ENCODE data around the gene LRMDA.
A peak's percentile ranks its signal among the peaks of the same experiment; 100 is the strongest.

LRMDA gene

GRCh38 chr10:75402486-75403143, 28.8 kb upstream of the LRMDA start:
- DNase-seq (ENCODE audit: low read depth), result no peak

GRCh38 chr10:75403144-75403938, 28.1 kb upstream of the LRMDA start:
- peak; percentile 38 for DNase-seq (ENCODE audit: low read depth)

GRCh38 chr10:75403939-75404814, 27.2 kb upstream of the LRMDA start:
- no peak for DNase-seq (ENCODE audit: low read depth)

GRCh38 chr10:75404815-75405597, 26.4 kb upstream of the LRMDA start:
- DNase-seq (ENCODE audit: low read depth), result no peak

GRCh38 chr10:75405598-75406461, 25.6 kb upstream of the LRMDA start:
- no peak for DNase-seq (ENCODE audit: low read depth)

- DNase-seq (ENCODE audit: low read depth), result no peak
These were observed 24.8 kb upstream of the LRMDA start for GRCh38 chr10:75406462-75407223.

GRCh38 chr10:75407224-75407712, 24.2 kb upstream of the LRMDA start:
- DNase-seq (ENCODE audit: low read depth), result no peak

GRCh38 chr10:75407713-75408508, 23.5 kb upstream of the LRMDA start:
- no peak for DNase-seq (ENCODE audit: low read depth)

- DNase-seq (ENCODE audit: low read depth), result no peak
These were observed 22.9 kb upstream of the LRMDA start for GRCh38 chr10:75408509-75408875.

GRCh38 chr10:75408911-75409885, 22.2 kb upstream of the LRMDA start:
- DNase-seq (ENCODE audit: low read depth), result peak; percentile 63

- no peak for DNase-seq (ENCODE audit: low read depth)
These were observed 21.1 kb upstream of the LRMDA start for GRCh38 chr10:75410132-75411005.

- no peak for DNase-seq (ENCODE audit: low read depth)
These were observed 16.9 kb upstream of the LRMDA start for GRCh38 chr10:75414527-75414926.

- DNase-seq (ENCODE audit: low read depth), result no peak
These were observed 13.9 kb upstream of the LRMDA start for GRCh38 chr10:75417522-75417927.

GRCh38 chr10:75418293-75418692, 13.1 kb upstream of the LRMDA start:
- no peak for DNase-seq (ENCODE audit: low read depth)

- no peak for DNase-seq (ENCODE audit: low read depth)
These were observed 12.7 kb upstream of the LRMDA start for GRCh38 chr10:75418712-75419111.

GRCh38 chr10:75422913-75423312, 8.5 kb upstream of the LRMDA start:
- no peak for DNase-seq (ENCODE audit: low read depth)

- no peak for DNase-seq (ENCODE audit: low read depth)
These were observed 6.9 kb upstream of the LRMDA start for GRCh38 chr10:75424571-75424970.
